Calu3 (cell line): ENCODE results near the gene RERE. TPM values are rescaled to one million over a fixed set of nuclear protein-coding genes. Genes with fewer than 3 reads are reported as not detected.

Experiments used
- BruUV-seq: library from RNA; stranded (reverse); fragments of 400-500 nt; replicated peaks from 2 replicates; lab custom pipeline; 2021; lab: Mats Ljungman, UMichigan
- CTCF ChIA-PET: fragments of 300-600 bp; sonication (Branson Sonifier 250); formaldehyde crosslinking; loops from one replicate; lab custom pipeline; 2022; ENCODE audit warnings: antibody characterized with exemption; lab: Charles Lee
- DNase-seq: peaks from one replicate; pipeline ENCODE4 v3.0.0; 2022
- H3K27ac Mint-ChIP-seq: one replicate; pipeline ENCODE4 v1.8.0; 2022; ENCODE audit warnings: mixed read lengths; ENCODE audit not compliant: unreplicated experiment
- H3K27me3 Mint-ChIP-seq: one replicate; pipeline ENCODE4 v1.8.0; 2022; ENCODE audit warnings: mixed read lengths; ENCODE audit not compliant: unreplicated experiment
- H3K36me3 Mint-ChIP-seq: one replicate; pipeline ENCODE4 v1.8.0; 2022; ENCODE audit warnings: mild to moderate bottlenecking, moderate library complexity, mixed read lengths; ENCODE audit not compliant: insufficient read depth, unreplicated experiment
- H3K4me1 Mint-ChIP-seq: one replicate; pipeline ENCODE4 v1.8.0; 2022; ENCODE audit warnings: mild to moderate bottlenecking, low read depth, mixed read lengths; ENCODE audit not compliant: unreplicated experiment
- H3K4me3 Mint-ChIP-seq: one replicate; pipeline ENCODE4 v1.8.0; 2022; ENCODE audit warnings: mild to moderate bottlenecking, low read depth, moderate library complexity, mixed read lengths; ENCODE audit not compliant: unreplicated experiment
- H3K9me3 Mint-ChIP-seq: one replicate; pipeline ENCODE4 v1.8.0; 2022; ENCODE audit warnings: low read depth, mixed read lengths; ENCODE audit not compliant: unreplicated experiment
- intact Hi-C: fragments of 100-400 bp; cut with micrococcal nuclease; formaldehyde crosslinking; loops from one replicate; pipeline ENCODE4 v1.10.0; 2022; ENCODE audit not compliant: unreplicated experiment
- total RNA-seq: library from RNA; stranded (reverse); gene quantifications from 2 replicates; pipeline ENCODE4 v1.2.3, GENCODE V29; 2022
- TF ChIP-seq, protein P1 (sequence below): fragments of 200-600 bp; IDR thresholded peaks from one replicate; pipeline ENCODE4 v1.8.0; 2022; ENCODE audit warnings: antibody characterized with exemption; ENCODE audit not compliant: unreplicated experiment

RERE gene
- total RNA-seq, 1 experiment from 2014 or later = 45.9 TPM

DNA sequence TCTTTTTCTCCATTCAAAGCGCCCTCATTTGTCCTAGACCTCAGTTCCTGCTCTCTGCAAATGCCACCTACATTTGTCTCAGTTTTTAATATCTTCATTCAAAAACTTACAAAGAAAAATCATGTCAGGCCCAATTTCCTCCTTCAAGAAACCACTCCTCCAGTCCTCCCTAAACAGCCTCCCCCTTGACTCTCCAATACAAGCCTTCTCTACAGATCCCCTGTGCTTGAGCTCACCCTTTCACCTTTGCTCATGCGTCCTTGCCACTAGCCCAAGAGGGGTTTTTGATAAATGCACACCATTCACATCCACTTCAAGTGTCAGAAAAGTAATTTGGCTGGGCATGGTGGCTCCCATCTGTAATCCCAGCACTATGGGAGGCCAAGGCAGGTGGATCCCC is 140.6 kb downstream of the RERE start:
- no peak for DNase-seq
- no TSS peak for BruUV-seq
- Mint-ChIP-seq H3K9me3 (no peaks in the 10 kb centered on the region), H3K36me3 (no peaks in the 10 kb centered on the region), H3K27ac (no peak overlapping the region), H3K4me1 (peaks cover 13% of the 10 kb centered on the region), H3K27me3 (no peaks in the 10 kb centered on the region), H3K4me3 (no peak overlapping the region)
- intact Hi-C loops = no loop called here
- TF ChIP-seq, protein P1, sequence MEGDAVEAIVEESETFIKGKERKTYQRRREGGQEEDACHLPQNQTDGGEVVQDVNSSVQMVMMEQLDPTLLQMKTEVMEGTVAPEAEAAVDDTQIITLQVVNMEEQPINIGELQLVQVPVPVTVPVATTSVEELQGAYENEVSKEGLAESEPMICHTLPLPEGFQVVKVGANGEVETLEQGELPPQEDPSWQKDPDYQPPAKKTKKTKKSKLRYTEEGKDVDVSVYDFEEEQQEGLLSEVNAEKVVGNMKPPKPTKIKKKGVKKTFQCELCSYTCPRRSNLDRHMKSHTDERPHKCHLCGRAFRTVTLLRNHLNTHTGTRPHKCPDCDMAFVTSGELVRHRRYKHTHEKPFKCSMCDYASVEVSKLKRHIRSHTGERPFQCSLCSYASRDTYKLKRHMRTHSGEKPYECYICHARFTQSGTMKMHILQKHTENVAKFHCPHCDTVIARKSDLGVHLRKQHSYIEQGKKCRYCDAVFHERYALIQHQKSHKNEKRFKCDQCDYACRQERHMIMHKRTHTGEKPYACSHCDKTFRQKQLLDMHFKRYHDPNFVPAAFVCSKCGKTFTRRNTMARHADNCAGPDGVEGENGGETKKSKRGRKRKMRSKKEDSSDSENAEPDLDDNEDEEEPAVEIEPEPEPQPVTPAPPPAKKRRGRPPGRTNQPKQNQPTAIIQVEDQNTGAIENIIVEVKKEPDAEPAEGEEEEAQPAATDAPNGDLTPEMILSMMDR = no peak
- CTCF ChIA-PET = no interaction called here

DNA sequence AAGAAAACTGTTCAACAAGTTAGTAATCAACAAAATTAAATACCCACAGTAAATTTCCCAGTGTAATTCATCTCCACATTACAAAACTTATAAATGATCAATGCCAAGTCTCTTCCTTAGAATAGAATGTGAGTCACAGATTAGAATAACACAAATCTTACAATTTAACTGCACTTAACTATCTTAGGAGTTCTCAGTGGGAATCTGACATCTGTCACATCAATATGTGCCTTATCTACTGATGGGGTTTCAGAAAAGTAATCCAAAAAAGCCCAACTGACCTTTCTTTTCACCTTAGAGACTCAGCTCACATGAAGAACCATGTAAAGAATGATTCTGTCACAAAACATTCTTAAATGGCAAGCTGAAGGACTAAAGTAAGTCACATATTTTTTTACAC is 141.4 kb downstream of the RERE start:
- Mint-ChIP-seq H3K27me3 (no peaks in the 10 kb centered on the region), H3K27ac (no peak overlapping the region)
- CTCF ChIA-PET = no interaction called here

DNA sequence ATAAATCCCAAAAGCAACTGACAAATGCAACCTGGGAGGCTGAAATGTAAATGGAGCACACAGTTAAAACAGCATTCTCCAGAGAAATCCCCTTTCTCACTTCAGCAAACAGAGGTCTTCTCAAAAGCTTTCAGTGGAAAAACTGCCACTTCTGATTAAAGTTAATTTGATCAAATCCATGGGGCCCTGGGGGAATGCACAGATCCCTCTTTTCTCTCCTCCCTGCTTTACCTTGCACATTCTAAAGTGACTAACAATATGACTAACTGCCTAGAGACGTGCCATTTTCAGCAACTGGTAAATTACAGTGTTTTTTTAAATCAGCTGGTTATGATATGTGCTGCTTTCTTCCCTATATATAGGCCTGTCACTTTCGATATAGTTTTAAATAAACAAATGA is 142.5 kb downstream of the RERE start:
- no peak for DNase-seq
- intact Hi-C loops = no loop called here
- CTCF ChIA-PET = no interaction called here
- Mint-ChIP-seq H3K4me3 (no peak overlapping the region), H3K36me3 (no peaks in the 10 kb centered on the region), H3K27ac (no peak overlapping the region), H3K27me3 (no peaks in the 10 kb centered on the region), H3K9me3 (no peaks in the 10 kb centered on the region), H3K4me1 (peaks cover 26% of the 10 kb centered on the region)
- TF ChIP-seq, protein P1 = no peak
- no TSS peak for BruUV-seq

More for the DNA sequence above, 141.4 kb downstream of the RERE start:
- Mint-ChIP-seq H3K9me3 (no peaks in the 10 kb centered on the region), H3K36me3 (no peaks in the 10 kb centered on the region), H3K4me3 (no peak overlapping the region), H3K4me1 (peaks cover 14% of the 10 kb centered on the region)
- no TSS peak for BruUV-seq
- intact Hi-C loops = no loop called here
- DNase-seq = no peak
- TF ChIP-seq, protein P1 = no peak

DNA sequence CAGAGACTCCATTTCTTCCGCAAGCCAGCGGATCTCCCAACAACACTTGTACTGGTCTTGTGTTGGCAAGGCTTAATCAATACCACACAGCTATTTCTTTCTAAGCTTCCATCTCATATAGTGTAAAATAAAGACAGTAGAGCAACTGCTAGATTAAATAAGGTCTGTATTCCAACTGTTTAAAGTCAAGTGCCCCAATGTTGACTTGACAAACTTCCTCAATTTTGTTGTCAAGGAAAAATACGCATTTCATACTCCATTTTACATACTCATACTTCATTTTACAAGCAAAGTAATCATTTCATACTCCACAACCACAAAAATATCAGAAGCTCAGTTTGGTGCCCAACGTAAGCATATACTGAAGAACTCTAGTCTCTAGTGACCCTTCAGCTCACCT is 143.0 kb downstream of the RERE start:
- no peak for DNase-seq
- H3K27ac Mint-ChIP-seq = no peak overlapping the region
- CTCF ChIA-PET = no interaction called here
- no peak overlapping the region for H3K4me3 Mint-ChIP-seq
- no peaks in the 10 kb centered on the region for H3K27me3 Mint-ChIP-seq
- intact Hi-C loops = no loop called here
- no peaks in the 10 kb centered on the region for H3K9me3 Mint-ChIP-seq
- peaks cover 26% of the 10 kb centered on the region for H3K4me1 Mint-ChIP-seq
- BruUV-seq = no TSS peak
- no peaks in the 10 kb centered on the region for H3K36me3 Mint-ChIP-seq
- TF ChIP-seq, protein P1 = no peak
